OCI-M1 (cell line): ENCODE measurements around the gene ENO1.

Experiments used
- DNase-seq: peaks from one replicate; lab custom pipeline; 2025; lab: John Stamatoyannopoulos, UW

Gene ENO1

GRCh38 chr1:8870616-8871538 is 7.6 kb downstream of the ENO1 start:
- no peak for DNase-seq

- DNase-seq = no peak
Measured at GRCh38 chr1:8870103-8870502, 8.4 kb downstream of the ENO1 start.

DNA sequence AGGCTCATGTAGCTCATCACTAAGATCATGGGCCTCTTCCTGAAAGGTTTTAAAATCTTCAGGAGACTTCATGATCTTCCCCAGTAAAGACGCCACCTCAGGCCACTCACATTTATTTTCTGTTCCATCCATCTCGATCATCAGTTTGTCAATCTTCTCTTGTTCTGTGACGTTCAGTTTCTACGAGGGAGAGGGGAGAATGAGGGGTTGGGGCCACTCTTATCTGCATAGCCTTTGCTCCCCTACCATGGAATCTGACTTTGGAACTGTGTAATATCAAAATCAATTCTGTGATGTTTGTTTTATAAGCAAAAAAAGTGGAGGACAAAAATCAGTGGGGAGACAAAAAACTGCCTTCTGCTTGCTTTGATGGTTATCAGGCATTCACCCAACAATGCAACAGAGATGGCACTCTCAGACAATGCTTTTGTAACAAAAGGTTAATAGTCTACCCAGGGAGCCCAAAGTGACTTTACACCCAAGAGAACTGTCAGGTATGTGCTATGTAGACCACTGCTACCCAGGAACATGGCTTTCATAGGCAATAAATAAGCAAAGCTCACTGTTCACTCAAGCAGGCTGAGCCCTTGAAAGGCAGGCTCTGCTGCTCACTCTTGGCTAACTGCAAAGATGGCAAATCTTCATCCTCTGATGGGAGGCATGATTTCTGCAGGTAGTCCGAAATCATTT is 10.5 kb downstream of the ENO1 start:
- no peak for DNase-seq

DNA sequence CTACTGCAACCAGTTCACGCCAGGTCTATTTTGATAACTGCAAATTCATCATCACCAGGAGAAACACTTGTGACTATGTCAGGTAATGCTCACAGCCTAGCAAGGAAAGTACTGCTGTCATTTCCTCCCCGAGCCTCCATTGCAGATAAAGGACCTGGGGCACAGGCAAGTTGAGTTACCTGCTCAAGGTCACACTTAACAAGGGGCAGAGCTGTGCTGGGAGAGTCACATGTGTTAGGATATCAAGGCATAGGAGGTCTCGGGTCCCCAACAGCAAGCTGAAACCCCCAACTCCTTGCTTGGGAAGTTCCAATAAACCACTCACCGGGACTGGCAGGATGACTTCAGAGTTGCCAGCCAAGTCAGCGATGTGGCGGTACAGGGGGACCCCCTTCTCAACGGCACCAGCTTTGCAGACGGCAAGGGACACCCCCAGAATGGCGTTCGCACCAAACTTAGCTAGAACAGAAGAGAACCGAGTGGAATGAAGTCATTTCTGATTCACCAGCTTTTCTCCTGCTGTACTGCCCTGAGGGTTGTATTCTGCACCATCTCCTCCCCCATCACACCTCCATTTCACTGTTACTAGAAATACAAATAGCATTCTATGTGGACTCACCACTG is 11.6 kb downstream of the ENO1 start:
- DNase-seq = no peak

- DNase-seq = no peak
Measured at GRCh38 chr1:8866173-8866791, 12.2 kb downstream of the ENO1 start.

DNA sequence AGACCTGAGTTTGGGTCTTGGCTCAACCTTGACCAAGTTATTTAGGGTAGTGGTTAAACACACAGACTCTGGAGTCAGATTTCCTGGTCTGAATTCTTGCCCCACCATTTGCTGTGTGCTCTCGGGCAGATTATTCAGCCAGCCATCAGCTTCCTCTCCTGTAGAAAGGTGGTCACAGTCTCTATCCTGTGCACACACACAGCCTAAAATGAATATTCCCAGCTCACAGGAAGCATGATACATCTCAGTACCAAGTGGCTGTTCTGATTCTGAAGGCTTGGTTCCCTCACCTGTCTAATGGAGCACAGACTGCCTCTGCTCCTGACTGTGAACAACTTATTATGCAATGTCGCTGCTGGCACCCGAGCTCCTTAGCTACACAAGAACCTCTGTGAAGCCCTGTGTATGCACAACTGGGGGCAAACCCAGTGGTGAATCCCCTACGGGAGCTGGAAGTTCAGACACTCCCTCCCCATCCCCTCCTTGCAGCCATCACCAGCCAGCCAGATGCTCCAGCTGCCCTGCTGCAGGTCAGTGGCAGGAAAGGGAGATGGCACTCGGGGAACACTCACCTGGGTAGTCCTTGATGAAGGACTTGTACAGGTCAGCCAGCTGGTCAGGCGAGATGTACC is 13.7 kb downstream of the ENO1 start:
- no peak for DNase-seq

- no peak for DNase-seq
Measured at GRCh38 chr1:8863794-8864233, 14.7 kb downstream of the ENO1 start.

DNA sequence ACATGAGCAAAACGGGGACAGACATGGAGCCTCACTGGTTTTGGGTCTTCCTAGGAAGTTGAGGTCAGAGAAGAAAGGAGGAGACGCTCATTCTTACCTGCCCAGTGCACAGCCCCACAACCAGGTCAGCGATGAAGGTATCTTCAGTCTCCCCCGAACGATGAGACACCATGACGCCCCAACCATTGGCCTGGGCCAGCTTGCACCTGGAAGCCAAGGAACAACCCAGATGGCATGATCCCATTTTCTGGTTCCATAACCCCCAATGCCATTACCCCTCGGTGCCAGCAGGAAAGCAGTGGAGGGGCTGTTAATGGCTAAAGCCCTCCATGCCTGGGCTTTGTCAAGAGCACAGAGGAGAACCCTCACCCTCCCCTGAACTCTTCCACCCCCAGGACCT is 15.3 kb downstream of the ENO1 start:
- DNase-seq = no peak

DNA sequence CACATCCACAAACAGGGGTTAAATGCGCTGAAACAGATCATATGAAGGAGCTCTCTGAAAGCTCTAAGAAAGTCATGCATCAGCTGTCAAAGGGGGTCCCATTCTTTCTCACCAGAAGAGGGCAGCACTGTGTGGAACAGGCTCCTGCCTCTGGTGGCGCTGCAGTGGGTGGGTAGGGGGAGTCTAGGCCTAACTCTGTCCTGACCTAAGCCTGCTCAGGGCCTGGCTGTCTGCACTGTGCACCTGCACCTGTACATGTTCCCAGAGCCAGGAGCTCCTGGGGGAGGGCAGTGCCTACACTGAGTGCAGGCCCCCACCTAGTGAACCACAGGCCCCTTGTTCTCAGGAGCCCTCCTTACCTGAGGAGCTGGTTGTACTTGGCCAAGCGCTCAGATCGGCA is 16.0 kb downstream of the ENO1 start:
- DNase-seq = peak; percentile 55

DNA sequence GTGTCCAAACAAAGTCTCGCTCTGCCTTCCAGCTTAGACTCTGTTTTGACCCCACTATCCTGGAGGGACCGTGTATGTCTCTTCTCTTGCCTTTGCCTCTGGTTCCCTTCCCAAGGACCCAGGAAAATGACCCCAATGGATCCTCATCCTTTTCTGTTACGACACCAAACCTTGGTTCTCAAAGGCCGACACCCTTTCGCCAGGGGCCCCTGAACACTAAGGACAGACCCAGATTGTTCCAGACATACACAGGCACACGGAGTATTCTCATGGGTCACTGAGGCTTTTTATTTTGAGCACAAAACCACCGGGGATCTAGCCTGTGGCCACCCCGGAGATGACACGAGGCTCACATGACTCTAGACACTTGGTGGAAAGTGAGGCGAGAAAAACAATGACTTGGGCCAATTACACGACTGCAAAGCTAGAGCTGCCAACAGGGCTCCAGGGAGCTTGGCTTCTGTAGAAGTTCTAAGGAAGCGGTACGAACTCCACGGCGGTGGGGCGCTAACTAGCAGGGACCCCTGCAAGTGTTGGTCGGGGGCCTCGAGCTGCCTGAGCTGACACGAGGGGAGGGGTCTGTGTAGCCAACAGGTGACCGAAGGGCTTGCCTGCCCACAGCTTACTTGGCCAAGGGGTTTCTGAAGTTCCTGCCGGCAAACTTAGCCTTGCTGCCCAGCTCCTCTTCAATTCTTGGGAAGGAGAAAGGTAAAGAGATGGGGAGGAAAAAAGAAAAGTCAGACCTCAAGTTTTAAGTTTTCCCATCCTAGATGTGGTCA is 17.6 kb downstream of the ENO1 start:
- no peak for DNase-seq

GRCh38 chr1:8858888-8859706 is 19.4 kb downstream of the ENO1 start:
- DNase-seq = peak; percentile 66

DNA sequence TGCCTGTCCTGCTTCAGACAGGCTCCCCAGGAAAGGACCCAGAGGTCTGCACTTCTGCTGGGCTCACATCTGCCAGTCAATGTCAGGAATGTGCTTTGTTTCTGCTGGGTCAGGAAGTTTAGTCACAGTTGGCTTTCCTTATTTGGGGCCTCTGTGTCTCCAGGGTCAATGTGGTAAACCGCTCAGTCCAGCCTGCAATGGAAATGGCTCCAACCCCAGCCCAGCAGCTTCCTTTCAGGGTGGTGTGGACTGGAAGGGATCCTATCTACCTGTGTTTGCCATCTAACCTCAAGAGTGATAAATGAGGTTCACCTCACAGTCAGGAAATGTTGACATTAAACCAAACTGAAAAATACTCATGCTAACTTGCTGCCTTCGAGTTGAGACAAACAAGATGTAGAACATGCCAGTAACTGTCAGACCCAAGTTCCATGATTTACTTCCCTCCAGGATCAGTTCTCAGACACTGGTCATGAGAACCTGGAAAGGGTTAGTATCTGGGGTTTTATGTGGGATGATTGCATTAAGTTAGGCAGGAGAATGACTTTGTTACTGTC is 20.3 kb downstream of the ENO1 start:
- peak; percentile 26 for DNase-seq

DNA sequence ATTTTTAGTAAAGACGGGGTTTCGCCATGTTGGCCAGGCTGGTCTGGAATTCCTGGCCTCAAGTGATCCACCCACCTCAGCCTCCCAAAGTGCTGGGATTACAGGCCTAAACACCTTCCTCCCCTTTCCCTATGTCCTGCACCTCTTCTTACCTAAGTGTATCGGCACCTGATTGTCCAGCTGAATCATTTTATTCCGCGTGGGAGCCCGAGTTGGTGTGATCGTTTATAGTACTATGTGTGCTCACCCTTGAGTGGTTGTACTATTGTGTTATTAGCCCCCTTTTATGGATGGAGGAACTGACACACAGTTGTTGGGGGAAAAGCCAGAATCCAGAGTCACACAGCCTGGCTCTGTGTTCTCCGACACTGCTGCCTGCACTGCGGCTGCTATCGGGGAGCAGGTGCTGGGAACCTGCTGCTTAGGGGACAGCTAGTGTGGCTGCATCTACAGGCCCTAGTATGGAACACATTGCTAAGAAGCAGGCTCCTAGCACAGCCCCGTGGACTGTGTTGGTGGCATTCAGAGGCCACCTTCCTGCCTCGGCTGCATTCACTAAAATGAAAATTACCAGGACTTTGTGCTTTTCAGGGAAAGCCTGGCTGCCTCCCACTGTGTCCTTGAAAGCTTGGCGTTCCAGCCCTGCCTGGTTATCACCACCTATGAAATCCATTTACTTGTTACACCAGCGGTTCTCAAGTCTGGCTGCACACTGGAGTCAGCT is 21.6 kb downstream of the ENO1 start:
- no peak for DNase-seq

- no peak for DNase-seq
Measured at GRCh38 chr1:8854240-8854639, 24.2 kb downstream of the ENO1 start.

- no peak for DNase-seq
Measured at GRCh38 chr1:8851060-8851459, 27.4 kb downstream of the ENO1 start.

GRCh38 chr1:8848663-8849386 is 29.7 kb downstream of the ENO1 start:
- DNase-seq = peak; percentile 90

GRCh38 chr1:8847990-8848389 is 30.5 kb downstream of the ENO1 start:
- DNase-seq = no peak

GRCh38 chr1:8846263-8846662 is 32.2 kb downstream of the ENO1 start:
- DNase-seq = no peak
